Measurements from ENCODE around the gene UNC80.

Gene UNC80

GRCh38 chr2:209808521-209808920 lies 36.9 kb downstream of the UNC80 start:
- no peak for DNase-seq

- DNase-seq: no peak
These were observed 37.6 kb downstream of the UNC80 start for GRCh38 chr2:209809256-209809655.

DNA sequence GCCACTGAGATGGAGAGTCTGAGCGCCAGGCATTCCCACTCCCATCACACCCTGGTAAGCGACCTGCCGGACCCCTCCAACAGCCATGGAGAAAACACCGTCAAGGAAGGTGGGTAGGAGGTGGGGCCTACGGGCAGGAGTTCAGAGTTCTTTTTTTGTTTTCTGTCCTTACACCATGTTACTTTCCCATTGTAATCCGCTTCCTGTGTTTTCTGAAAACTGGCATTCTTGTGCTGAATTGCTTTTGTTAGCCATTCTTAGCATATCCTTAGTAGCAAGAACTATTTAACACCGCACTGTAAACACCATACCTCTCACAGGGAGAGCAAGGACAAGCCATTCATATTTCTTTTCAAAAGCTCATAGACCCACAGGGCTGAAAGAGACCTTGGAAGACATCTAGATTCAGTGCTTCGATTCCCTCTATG lies 46.2 kb downstream of the UNC80 start:
- no peak for DNase-seq

- no peak for DNase-seq
These were observed 47.3 kb downstream of the UNC80 start for GRCh38 chr2:209818939-209819338.

GRCh38 chr2:209821806-209822205 lies 50.2 kb downstream of the UNC80 start:
- no peak for DNase-seq

DNA sequence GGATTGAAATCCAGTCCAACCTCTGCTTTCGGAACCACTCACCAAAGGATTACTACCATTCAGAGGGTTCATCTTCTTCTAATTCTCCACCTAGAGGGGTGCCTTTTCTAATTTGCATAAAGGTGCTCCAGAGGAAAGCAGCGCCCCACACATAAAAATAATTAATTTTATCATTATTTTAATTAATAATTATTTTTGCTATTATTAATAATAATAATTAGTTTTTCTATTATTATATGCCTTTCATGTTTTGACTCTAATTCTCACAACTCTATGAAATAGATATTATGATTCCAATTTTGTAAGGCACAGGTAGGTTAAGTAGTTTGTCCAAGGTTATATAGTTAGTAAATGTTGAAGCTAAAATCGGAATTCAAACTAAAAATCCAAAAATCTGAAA lies 51.9 kb downstream of the UNC80 start:
- no peak for DNase-seq

GRCh38 chr2:209824391-209824790 lies 52.8 kb downstream of the UNC80 start:
- DNase-seq: no peak

DNA sequence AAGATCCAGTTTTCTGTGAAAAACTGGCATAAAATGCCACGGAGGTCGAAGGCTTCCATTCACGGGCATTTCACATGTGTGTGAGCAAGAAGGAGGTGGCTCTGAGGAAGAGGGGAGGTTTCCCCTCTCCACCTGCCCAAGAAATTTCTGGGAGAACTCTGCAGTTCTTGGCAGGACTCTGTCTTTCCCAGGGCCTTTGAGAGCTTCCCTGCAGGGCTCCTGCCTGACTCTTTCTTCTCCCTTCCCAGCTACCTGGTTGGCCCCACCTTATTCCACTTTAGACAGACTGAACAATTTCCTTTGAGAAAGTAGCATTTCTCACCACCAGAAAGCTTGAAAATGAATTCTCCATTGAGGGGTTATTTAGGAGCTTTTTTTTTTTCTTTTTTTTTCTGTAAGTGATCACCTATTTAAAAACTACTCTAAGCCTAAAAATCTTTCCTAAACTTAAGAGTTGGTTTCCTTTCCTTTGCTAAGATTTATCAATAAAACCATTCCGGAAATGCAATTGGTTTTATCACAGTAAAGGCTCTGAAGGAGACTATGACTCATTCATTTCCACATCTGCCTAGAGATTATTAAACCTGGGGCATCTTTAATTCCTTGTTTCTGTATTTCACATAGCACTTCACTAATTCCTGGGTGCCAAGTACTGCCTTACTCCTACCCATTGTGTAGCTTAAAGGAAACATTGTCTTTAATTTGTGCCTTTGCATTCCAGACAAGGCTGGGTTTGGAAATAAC lies 59.3 kb downstream of the UNC80 start:
- no peak for DNase-seq

DNA sequence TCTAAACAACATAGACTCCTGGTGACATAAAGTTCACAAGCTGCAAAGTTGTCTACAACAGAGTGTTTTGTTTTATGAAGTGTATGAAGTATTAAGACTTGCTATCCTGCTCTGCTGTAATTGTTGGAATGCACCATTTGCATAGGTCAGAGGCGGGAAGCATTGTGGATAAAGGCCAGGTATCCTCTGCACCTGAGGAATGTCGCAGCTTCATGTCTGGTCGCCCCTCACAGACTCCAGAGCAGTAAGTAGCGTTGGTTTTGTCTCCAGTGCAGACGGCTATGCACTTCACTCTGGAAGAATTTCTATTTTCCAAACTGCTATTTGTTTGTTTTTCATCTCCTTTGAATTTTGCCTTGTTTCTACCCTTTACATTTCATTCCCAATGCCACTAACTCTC lies 63.1 kb downstream of the UNC80 start:
- DNase-seq: no peak

DNA sequence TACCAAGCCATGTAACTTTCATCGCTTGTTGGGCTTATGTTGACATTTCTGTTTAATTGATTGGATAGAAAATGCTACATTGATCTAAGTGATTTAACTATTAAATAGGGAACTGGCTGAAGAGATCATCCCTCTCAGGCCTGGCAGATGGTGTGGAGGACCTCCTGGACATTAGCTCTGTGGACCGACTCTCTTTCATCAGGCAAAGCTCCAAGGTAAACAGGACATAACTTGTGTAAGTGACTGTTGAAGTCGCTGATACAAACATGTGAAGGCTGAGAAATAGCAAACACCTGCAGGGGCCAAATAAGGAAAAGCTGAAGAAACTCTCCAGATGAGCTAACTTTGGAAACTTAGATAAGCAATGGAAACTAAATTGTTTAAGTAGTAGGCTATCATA lies 68.8 kb downstream of the UNC80 start:
- DNase-seq: no peak

DNA sequence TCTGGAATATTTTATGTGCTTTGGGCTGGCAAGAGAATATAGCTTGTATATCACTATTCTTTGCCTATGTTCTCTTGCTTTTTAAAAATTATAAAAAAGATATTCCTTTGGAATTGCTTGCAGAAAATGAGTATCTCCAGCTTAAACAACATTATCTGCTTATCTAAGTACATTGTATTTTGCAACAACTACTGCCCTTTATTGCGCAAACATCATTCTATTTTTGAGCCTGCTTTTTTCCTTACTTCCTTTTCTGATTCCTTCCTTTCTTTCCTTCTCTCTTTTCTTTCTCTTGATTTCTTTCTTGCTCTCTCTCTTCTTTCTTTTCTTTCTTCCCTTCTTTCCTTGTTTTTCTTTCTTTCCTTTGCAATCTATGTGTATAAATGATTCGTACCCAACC lies 74.0 kb downstream of the UNC80 start:
- DNase-seq: no peak

- no peak for DNase-seq
These were observed 93.2 kb downstream of the UNC80 start for GRCh38 chr2:209864716-209865295.

- DNase-seq: no peak
These were observed 96.8 kb downstream of the UNC80 start for GRCh38 chr2:209868271-209868994.

DNA sequence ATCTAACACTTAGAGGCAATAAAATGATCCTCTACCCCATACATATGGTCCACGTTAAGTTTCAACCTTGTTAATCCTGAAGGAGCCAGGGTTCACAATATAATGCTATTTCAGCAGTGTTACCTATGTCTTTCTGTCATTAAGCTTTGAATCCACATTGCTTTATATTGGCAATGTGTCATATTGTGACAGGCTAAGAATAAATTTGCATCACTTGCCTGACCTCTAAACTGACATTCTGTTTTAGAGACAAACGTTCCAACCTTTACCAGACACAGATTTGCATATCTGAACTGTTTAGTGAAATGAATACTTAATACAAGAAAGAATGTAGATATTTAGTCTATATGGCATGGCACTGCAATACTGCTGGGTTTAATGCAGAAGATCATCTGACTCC lies 98.4 kb downstream of the UNC80 start:
- DNase-seq: no peak

- no peak for DNase-seq
These were observed 101.0 kb downstream of the UNC80 start for GRCh38 chr2:209872675-209873074.

DNA sequence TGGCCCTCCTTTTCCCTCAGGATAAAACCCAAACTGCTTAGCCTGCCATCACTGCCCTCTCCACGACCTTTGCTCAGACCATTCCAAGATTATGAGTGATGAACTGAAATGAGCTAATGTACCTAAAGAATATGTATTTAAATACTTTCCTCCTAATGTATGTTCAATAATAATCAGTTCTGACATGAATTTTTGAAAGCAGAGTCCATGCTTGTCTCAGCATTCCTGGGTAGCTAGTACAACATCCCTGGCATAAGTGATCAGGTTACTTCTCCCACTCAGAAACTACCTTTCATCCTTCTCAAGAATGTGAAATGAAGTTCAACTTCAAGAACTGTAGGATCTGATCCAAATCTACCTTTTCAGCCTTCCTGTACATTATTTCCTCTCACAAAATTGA lies 103.6 kb downstream of the UNC80 start:
- no peak for DNase-seq

GRCh38 chr2:209876211-209876610 lies 104.6 kb downstream of the UNC80 start:
- DNase-seq: no peak

DNA sequence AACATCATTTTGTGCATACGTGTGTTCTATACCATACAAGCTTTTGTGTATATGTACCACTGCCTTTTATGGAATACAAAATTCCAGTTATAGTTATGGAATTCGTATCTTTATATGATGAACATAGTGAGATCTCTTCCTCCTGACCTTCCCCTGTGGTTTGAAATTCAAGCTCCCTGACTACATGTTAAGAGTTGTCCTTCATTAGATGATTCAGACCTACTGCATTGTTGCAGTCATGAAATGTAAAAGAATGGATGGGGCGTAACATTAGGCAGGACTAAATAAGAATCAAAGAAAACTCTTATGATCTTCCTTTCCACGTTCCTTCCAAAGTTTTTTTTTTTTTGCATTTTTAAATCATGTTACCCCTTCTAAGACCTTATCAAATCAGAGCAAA lies 107.1 kb downstream of the UNC80 start:
- DNase-seq: no peak

- no peak for DNase-seq
These were observed 129.0 kb downstream of the UNC80 start for GRCh38 chr2:209900638-209901037.

GRCh38 chr2:209901172-209901571 lies 129.5 kb downstream of the UNC80 start:
- DNase-seq: no peak

- no peak for DNase-seq
These were observed 134.1 kb downstream of the UNC80 start for GRCh38 chr2:209905691-209906090.

GRCh38 chr2:209907746-209908145 lies 136.1 kb downstream of the UNC80 start:
- DNase-seq: no peak

DNA sequence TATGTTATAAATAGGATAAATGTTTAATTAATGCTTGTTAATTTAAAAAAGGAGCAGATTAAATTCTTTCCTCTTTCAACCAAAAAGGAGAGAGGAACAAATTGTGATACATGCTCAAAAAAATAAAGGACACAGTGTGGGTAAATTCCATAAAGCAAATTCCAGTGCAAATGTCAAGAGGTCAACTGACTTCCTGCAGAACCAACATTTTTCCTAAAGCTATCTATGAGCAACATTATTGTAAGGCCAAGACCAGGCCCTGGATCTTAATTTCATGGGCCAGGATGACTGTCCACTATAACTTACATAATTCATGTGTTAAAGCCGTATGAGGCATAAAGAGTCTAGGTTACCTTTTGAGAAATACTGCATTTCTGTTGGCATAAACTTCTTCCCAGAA lies 136.9 kb downstream of the UNC80 start:
- DNase-seq: no peak

GRCh38 chr2:209911486-209911885 lies 139.9 kb downstream of the UNC80 start:
- no peak for DNase-seq

Data from T-helper 9 cell (primary cell).